Transverse colon (tissue), 4 donors: ENCODE results near the gene ZCCHC4. TPM values are rescaled to one million over a fixed set of nuclear protein-coding genes. Genes with fewer than 3 reads are reported as not detected.

Experiments used
- DNase-seq: peaks from one replicate; pipeline ENCODE4 v3.0.0-alpha.2; 2019
- H3K27ac ChIP-seq, 4 donors: fragments of 200-600 bp; sonication (generic); 2 replicates each; pipeline ENCODE4 v1.5.1; 2016 to 2018; ENCODE audit warnings: inconsistent platforms in 4 of 4
- H3K27me3 ChIP-seq: fragments of 200-600 bp; sonication (generic); 2 replicates; pipeline ENCODE4 v1.5.1; 2017; ENCODE audit warnings: inconsistent platforms
- H3K36me3 ChIP-seq, 4 donors: fragments of 200-600 bp; sonication (generic); 2 replicates each; pipeline ENCODE4 v1.5.1; 2017 to 2019; ENCODE audit warnings: inconsistent platforms in 4 of 4
- H3K4me1 ChIP-seq, 4 donors: fragments of 200-600 bp; sonication (generic); 2 replicates each; pipeline ENCODE4 v1.5.1; 2017 to 2020; ENCODE audit warnings: inconsistent platforms in 4 of 4
- H3K4me3 ChIP-seq, 4 donors: fragments of 200-600 bp; sonication (generic); 1 replicate in 1 of 4; 2 replicates in 3 of 4; pipeline versions ENCODE4 v1.5.1 to v1.6.1; 2017 to 2019; ENCODE audit warnings: inconsistent platforms in 4 of 4
- H3K9me3 ChIP-seq, 2 donors: fragments of 200-600 bp; sonication (generic); 2 replicates each; pipeline ENCODE4 v1.5.1; 2017 to 2019; ENCODE audit warnings: inconsistent platforms in 2 of 2
- EP300 ChIP-seq: sonication (generic); formaldehyde crosslinking; IDR thresholded peaks from one replicate; pipeline ENCODE4 v1.6.1; 2017; ENCODE audit warnings: antibody characterized with exemption, low read depth
- POLR2A ChIP-seq: fragments of 450-650 bp; IDR thresholded peaks from one replicate; pipeline ENCODE4 v1.6.1; 2016; ENCODE audit warnings: antibody characterized with exemption, mild to moderate bottlenecking, moderate library complexity
- POLR2AphosphoS5 ChIP-seq, 3 donors: sonication (generic); formaldehyde crosslinking; IDR thresholded peaks; one replicate each; pipeline ENCODE4 v1.6.1; 2016; ENCODE audit warnings: antibody characterized with exemption in 3 of 3
- WGBS, 2 donors: methylation state at CpG; one replicate each; pipeline ENCODE4 v1.1.5; 2018; ENCODE audit warnings: low coverage in 1 of 2; 5-methylcytosine and 5-hydroxymethylcytosine counted together
- in situ Hi-C, 4 donors: fragments of 200-750 bp; cut with MboI; loops; one replicate each; pipeline versions ENCODE4 v1.15.0 to v1.15.1; 2017; ENCODE audit warnings: low sequenced_read_pairs in 3 of 4, low pct_ligation_motif_present in 1 of 4, low pct_unique_long_range_greater_than_20kb in 1 of 4
- intact Hi-C: fragments of 100-400 bp; cut with DNase I; formaldehyde crosslinking; loops from one replicate; pipeline ENCODE4 v1.15.1; 2023; ENCODE audit warnings: low total_unique reads
- total RNA-seq, 4 donors: library from RNA; depleted of rRNA; stranded (reverse); fragments of >200 nt; gene quantifications; one replicate each; pipeline ENCODE4 v1.1.0, GENCODE V29; 2016
- TF ChIP-seq, protein P1 (sequence below), 5 experiments: fragments of 200-600 bp in 3 of 5; fragments of 450-650 bp in 2 of 5; sonication (generic) in 3 of 5; IDR thresholded peaks; 1 replicate in 2 of 5; 2 replicates in 3 of 5; pipeline ENCODE4 v1.5.1; 2016 to 2017; ENCODE audit warnings: antibody characterized with exemption in 5 of 5, inconsistent platforms in 3 of 5, mild to moderate bottlenecking in 2 of 5, moderate library complexity in 1 of 5

ZCCHC4 gene
- total RNA-seq, 4 donors from 2014 or later: 11.2 to 21.7 (median 14.3) TPM

DNA sequence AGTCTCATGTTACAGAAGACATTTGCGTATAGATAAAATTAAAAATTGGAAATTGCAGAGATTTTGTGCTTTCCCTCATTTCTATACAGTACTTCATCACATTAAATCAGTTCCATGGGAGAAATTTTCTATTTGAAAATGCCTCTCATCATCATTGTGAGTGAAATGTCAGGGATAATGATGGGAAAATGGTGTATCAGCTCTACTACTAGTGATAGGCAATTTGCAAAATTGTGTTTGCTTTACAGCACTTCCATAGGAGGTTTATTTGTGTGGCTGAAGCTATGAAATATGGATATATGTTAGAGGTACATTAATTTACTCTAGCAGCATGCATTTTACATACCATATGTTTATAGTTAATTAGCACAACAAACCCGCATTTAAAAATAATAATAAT, 43.5 kb downstream of the ZCCHC4 start:
- no peak for TF ChIP-seq POLR2A
- TF ChIP-seq, protein P1, sequence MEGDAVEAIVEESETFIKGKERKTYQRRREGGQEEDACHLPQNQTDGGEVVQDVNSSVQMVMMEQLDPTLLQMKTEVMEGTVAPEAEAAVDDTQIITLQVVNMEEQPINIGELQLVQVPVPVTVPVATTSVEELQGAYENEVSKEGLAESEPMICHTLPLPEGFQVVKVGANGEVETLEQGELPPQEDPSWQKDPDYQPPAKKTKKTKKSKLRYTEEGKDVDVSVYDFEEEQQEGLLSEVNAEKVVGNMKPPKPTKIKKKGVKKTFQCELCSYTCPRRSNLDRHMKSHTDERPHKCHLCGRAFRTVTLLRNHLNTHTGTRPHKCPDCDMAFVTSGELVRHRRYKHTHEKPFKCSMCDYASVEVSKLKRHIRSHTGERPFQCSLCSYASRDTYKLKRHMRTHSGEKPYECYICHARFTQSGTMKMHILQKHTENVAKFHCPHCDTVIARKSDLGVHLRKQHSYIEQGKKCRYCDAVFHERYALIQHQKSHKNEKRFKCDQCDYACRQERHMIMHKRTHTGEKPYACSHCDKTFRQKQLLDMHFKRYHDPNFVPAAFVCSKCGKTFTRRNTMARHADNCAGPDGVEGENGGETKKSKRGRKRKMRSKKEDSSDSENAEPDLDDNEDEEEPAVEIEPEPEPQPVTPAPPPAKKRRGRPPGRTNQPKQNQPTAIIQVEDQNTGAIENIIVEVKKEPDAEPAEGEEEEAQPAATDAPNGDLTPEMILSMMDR (IDR thresholded peaks at IDR 0.05): no peak
- H3K4me3 ChIP-seq: no peak overlapping the region
- WGBS, 2 donors: 96 to 97% methylated on average over 2 of the region's 2 CpGs
- H3K27me3 ChIP-seq: no peaks in the 10 kb centered on the region
- DNase-seq: no peak
- H3K36me3 ChIP-seq: peaks cover 0 to under 1% (median 0%) of the 10 kb centered on the region in 4 donors
- no peaks in the 10 kb centered on the region for H3K9me3 ChIP-seq
- H3K4me1 ChIP-seq: no peaks in the 10 kb centered on the region
- H3K27ac ChIP-seq: no peak overlapping the region
- intact Hi-C loops (no loop called here), in situ Hi-C loops (loop anchor here in 2 of 4 donors (25.0 kb wide), 1 partner anchor 369 kb away; no protein-coding TSS in a partner anchor)

DNA sequence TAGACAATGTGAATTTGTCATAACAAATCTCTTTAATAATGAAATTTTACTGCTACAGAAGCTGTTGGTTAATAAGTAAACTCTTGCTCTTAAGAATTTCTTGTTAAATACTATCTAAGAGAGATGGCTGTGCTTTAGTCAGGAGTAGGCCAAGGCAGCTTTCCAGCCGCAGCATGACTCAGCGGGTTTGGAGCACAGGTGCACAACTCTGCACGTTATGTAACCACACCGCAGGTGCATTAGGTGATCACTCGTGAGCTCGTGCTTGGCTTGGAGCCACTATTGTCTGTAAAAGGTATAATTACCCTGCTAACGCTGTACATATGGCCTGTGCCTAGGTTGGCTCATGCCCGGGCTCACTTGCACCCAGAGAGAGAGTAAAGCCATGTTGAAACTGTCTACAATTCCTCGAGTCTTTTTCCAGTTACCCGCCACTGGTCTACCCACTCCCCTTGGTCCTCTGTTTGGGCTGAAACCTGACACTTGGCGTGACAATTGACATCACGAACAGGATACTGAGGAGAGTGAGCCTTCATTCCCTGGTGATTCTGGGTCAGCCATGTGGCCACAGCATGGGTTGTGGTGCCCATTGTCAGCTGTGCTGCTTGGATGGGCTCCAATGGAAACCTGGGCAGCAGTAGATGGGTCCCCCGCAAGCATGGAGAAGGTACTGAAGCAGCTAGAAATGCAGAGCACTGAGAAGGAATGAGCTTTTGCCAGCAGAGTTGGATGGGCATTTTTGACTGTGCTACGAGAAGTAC, 46.1 kb downstream of the ZCCHC4 start:
- WGBS, 2 donors: 71 to 85% methylated on average over 10 to 14 of the region's 14 CpGs
- Histone ChIP-seq H3K4me3 (no peak overlapping the region), H3K27ac (no peak overlapping the region), H3K27me3 (no peaks in the 10 kb centered on the region), H3K4me1 (no peaks in the 10 kb centered on the region), H3K36me3 (no peaks in the 10 kb centered on the region), H3K9me3 (no peaks in the 10 kb centered on the region)
- intact Hi-C loops (no loop called here), in situ Hi-C loops (loop anchor here in 2 of 4 donors (25.0 kb wide), 1 partner anchor 371 kb away; no protein-coding TSS in a partner anchor)
- peak; percentile 38 for DNase-seq
- TF ChIP-seq POLR2AphosphoS5 (IDR thresholded peaks at IDR 0.05): no peak

DNA sequence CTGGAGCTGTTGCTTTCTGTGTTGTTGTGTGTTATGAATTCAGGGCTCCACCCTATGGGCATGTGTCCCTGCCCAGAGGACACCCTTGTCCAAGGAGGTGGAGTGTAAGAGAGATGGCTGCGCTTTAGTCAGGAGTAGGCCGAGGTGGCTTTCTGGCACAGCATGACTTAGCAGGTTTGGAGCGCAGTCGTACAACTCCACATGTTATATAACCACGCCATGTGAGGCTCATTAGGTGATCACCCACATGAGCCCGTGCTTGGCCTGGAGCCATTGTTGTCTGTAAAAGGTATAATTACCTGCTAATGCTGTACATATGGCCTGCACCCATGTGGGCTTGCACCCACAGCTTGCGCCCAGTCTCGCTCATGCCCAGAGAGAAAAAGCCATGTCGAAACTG, 48.7 kb downstream of the ZCCHC4 start:
- in situ Hi-C loops: loop anchor here in 3 of 4 donors (10.0 to 25.0 kb wide), 2 partner anchors 374 to 386 kb away; no protein-coding TSS in a partner anchor
- no peak overlapping the region for H3K4me3 ChIP-seq
- H3K27ac ChIP-seq: no peak overlapping the region
- intact Hi-C loops: no loop called here
- WGBS, 2 donors: 80 to 95% methylated on average over 1 to 9 of the region's 9 CpGs
- peaks cover 0 to 1% (median 0%) of the 10 kb centered on the region in 4 donors for H3K36me3 ChIP-seq
- no peaks in the 10 kb centered on the region for H3K9me3 ChIP-seq
- no peak for DNase-seq
- H3K27me3 ChIP-seq: no peaks in the 10 kb centered on the region
- no peaks in the 10 kb centered on the region for H3K4me1 ChIP-seq
- TF ChIP-seq, protein P1 (IDR thresholded peaks at IDR 0.05): no peak
- no peak for TF ChIP-seq POLR2AphosphoS5 (IDR thresholded peaks at IDR 0.05)
- TF ChIP-seq POLR2A: no peak
- TF ChIP-seq EP300: no peak

DNA sequence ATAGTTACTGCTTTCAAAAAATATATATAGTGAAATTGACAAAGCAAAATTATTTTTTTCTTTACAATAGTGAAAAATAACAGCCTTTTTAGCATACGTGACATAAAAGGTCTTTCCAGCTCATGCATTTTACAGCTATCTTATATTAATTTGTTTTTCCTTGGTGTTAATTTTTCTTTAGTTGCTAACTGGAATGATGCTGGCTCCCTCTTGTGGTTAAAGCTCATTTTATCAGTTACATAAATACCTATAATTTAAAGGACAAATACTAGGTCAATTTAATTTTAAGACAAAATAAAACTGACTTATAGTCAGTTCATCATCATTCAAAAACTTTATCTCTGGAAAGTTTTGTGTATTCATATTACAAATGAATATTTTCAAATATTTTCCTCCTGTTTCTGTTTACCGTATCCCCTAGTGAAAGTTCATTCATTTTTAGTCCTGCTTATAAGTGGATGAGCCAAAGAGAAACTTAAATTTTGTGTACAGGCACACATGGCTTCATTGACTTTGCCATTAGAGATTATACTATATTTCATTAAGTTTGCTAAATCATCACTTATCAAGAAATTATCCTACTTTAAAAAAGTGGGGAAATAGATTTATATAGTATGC, 54.5 kb downstream of the ZCCHC4 start:
- no peaks in the 10 kb centered on the region for H3K27me3 ChIP-seq
- no peaks in the 10 kb centered on the region for H3K9me3 ChIP-seq
- H3K27ac ChIP-seq: no peak overlapping the region
- no peak overlapping the region for H3K4me3 ChIP-seq
- H3K4me1 ChIP-seq: no peaks in the 10 kb centered on the region
- DNase-seq: no peak
- intact Hi-C loops: no loop called here
- in situ Hi-C loops: loop anchor here in 3 of 4 donors (10.0 to 25.0 kb wide), 2 partner anchors 380 to 392 kb away; no protein-coding TSS in a partner anchor
- 75 to 95% methylated on average over 2 of the region's 2 CpGs for WGBS, 2 donors
- TF ChIP-seq, protein P1 (IDR thresholded peaks at IDR 0.05): peak; percentile 48 to 60 (median 57)
- TF ChIP-seq POLR2A (no peak), POLR2AphosphoS5 (IDR thresholded peaks at IDR 0.05) (no peak)
- H3K36me3 ChIP-seq: peaks cover 0 to 7% (median under 1%) of the 10 kb centered on the region in 4 donors
